Pancreas (tissue), 10 donors: ENCODE results near the gene ITGB5. TPM values are rescaled to one million over a fixed set of nuclear protein-coding genes. Genes with fewer than 3 reads are reported as not detected.
A peak's percentile ranks its signal among the peaks of the same experiment; 100 is the strongest.
"Not testable (repeated sequence)": the region's sequence is repeated elsewhere in the genome, so short reads cannot be mapped to it uniquely, and the experiment has no call there.

ENCODE experiments used
- ATAC-seq, 4 donors: fragments of 200-7000 bp; cut with Tn5 transposase; one replicate each; pipeline versions ENCODE4 v1.8.0 to v1.9.1; 2020; ENCODE audit warnings: mild to moderate bottlenecking in 4 of 4, moderate library complexity in 4 of 4
- DNase-seq, 6 donors: peaks; one replicate each; pipeline ENCODE4 v3.0.0-alpha.2; 2020
- FAIRE-seq: peaks from 2 replicates; lab custom pipeline; 2012; peaks lifted over from hg19 to GRCh38; lab: Jason Lieb, UNC
- H3K27ac ChIP-seq, 4 donors: fragments of 200-600 bp; sonication (generic); 1 replicate in 3 of 4; 2 replicates in 1 of 4; pipeline versions ENCODE4 v1.5.0 to v1.8.0; 2020
- H3K27me3 ChIP-seq, 4 donors: fragments of 200-600 bp; one replicate each; pipeline ENCODE4 v1.8.0; 2021
- H3K36me3 ChIP-seq, 3 donors: fragments of 200-600 bp; sonication (generic) in 1 of 3; one replicate each; pipeline versions ENCODE4 v1.5.0 to v1.8.0; 2020 to 2021
- H3K4me1 ChIP-seq, 3 donors: fragments of 200-600 bp; one replicate each; pipeline ENCODE4 v1.8.0; 2021
- H3K4me3 ChIP-seq, 4 donors: fragments of 200-600 bp; sonication (generic) in 2 of 4; one replicate each; pipeline versions ENCODE4 v1.5.0 to v1.8.0; 2020 to 2021
- H3K9me3 ChIP-seq, 4 donors: fragments of 200-600 bp; one replicate each; pipeline ENCODE4 v1.8.0; 2021
- CTCF ChIP-seq, 4 donors: fragments of 200-600 bp; sonication (generic) in 3 of 4; IDR thresholded peaks; one replicate each; pipeline versions ENCODE4 v1.5.0 to v1.8.0; 2021; ENCODE audit warnings: antibody characterized with exemption in 4 of 4
- WGBS, 2 donors: extraction: QIAGEN DNeasy Blood & Tissue Kit; methylation state at CpG; one replicate each; pipeline ENCODE4 v1.1.7; 2013; 5-methylcytosine and 5-hydroxymethylcytosine counted together
- intact Hi-C, 3 donors: fragments of 100-400 bp; cut with DNase I; formaldehyde crosslinking; loops; one replicate each; pipeline versions ENCODE4 v1.11.1 to v1.14.2; 2022
- polyA plus RNA-seq, 2 donors: library from polyadenylated mRNA; stranded (reverse); fragments of 200-250 nt; gene quantifications; one replicate each; pipeline ENCODE4 v1.2.3, GENCODE V29; 2013
- total RNA-seq, 6 donors: library from RNA; stranded (reverse); fragmentation: NEBNext Ultra II Directional in 4 of 6; extraction: Animal tissue kit (Norgen Biotek cat#: 25700) in 4 of 6; gene quantifications; one replicate each; pipeline versions ENCODE4 v1.2.1 to v1.2.4, GENCODE V29; 2021 to 2023
- donor health status: healthy with polysubstance abuse.
- donor health status: DM: no; HTN: no; CAD: no; lungs with moderate emphysema.
- donor health status: DM: no; HTN: no; CAD: no.
- donor health status: control.
- donor health status: control.
- donor health status: Bipolar disorder and iron deficiency.
- donor health status: DM: yes; HTN: yes; CAD: no.
- donor health status: DM: no; HTN: no; CAD: no.
- donor health status: DM: no; HTN: no; CAD: no.
- donor health status: DM: yes; HTN: yes; CAD: no.

ITGB5 gene
- total and polyA plus RNA-seq, 8 donors = 9.5 to 69.9 (median 24.5) TPM

- H3K9me3 ChIP-seq = no peaks in the 10 kb centered on the region
- 83 to 90% methylated on average over 1 of the region's 1 CpG for WGBS, 2 donors
- H3K36me3 ChIP-seq = no peaks in the 10 kb centered on the region
- DNase-seq (no peak), FAIRE-seq (no peak), ATAC-seq (no peak)
- peaks cover 7 to 21% (median 8%) of the 10 kb centered on the region in 3 donors for H3K4me1 ChIP-seq
- H3K27ac ChIP-seq = peak overlapping the region in 2 of 4 donors; percentile 29 to 37
- no peaks in the 10 kb centered on the region for H3K27me3 ChIP-seq
- H3K4me3 ChIP-seq = no peak overlapping the region
- no peak for TF ChIP-seq CTCF (IDR thresholded peaks at IDR 0.05)
- intact Hi-C loops = no loop called here
Measured at GRCh38 chr3:124832782-124833709, 54.1 kb downstream of the ITGB5 start.

GRCh38 chr3:124831628-124832199, 55.5 kb downstream of the ITGB5 start:
- H3K36me3 ChIP-seq = no peaks in the 10 kb centered on the region
- FAIRE-seq (no peak), ATAC-seq (no peak), DNase-seq (no peak)
- no peaks in the 10 kb centered on the region for H3K27me3 ChIP-seq
- no peak overlapping the region for H3K4me3 ChIP-seq
- H3K9me3 ChIP-seq = no peaks in the 10 kb centered on the region
- H3K4me1 ChIP-seq = peaks cover 7 to 16% (median 8%) of the 10 kb centered on the region in 3 donors
- intact Hi-C loops = no loop called here
- no peak overlapping the region for H3K27ac ChIP-seq
- 85 to 89% methylated on average over 4 of the region's 4 CpGs for WGBS, 2 donors
- TF ChIP-seq CTCF (IDR thresholded peaks at IDR 0.05) = no peak

- DNase-seq = no peak
- no peak overlapping the region for H3K4me3 ChIP-seq
- H3K36me3 ChIP-seq = no peaks in the 10 kb centered on the region
- no peak for FAIRE-seq
- peaks cover 4% of the 10 kb centered on the region in 3 donors for H3K4me1 ChIP-seq
- H3K27ac ChIP-seq = no peak overlapping the region
- peak in 3 of 4 donors; percentile 29 to 52 (median 29) for ATAC-seq
- TF ChIP-seq CTCF (IDR thresholded peaks at IDR 0.05) = no peak
- intact Hi-C loops = no loop called here
- WGBS, 2 donors = 68 to 75% methylated on average over 6 of the region's 6 CpGs
- no peaks in the 10 kb centered on the region for H3K27me3 ChIP-seq
- no peaks in the 10 kb centered on the region for H3K9me3 ChIP-seq
Measured at GRCh38 chr3:124829819-124830554, 57.2 kb downstream of the ITGB5 start.

DNA sequence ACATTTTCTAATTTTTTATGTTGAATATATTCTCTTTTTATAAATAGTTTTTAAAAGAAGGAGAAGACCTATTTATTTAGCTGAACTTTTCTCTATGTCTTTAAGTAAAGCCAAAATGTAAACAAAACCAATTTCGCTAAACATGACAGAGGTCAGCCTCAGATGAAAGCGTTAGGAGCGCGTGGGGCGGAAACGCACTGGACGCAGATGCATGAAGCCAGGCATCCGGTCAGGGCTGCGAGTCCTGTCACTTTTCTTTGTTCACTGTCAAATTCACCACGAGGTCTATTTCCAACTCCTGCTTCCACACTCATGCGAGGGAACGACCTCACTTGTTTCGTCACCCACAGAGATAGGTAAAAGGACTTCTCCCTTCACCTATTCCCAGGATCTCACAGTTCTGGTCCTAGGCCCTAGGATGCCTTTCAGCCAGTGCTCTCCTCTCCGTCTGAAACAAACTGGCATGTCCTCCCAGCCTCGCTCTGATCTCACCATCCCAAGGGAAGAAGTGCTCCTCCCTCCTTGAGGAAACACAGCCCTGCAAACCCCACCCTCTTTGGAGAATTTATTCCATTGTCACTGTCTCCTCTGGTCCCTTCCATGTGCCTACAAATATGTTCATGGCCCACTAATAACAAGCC, 57.9 kb downstream of the ITGB5 start:
- no peak overlapping the region for H3K27ac ChIP-seq
- no peaks in the 10 kb centered on the region for H3K36me3 ChIP-seq
- H3K4me3 ChIP-seq = no peak overlapping the region
- H3K4me1 ChIP-seq = no peaks in the 10 kb centered on the region
- no peaks in the 10 kb centered on the region for H3K27me3 ChIP-seq
- WGBS, 2 donors = 91 to 92% methylated on average over 15 of the region's 15 CpGs
- no peak for TF ChIP-seq CTCF (IDR thresholded peaks at IDR 0.05)
- intact Hi-C loops = no loop called here
- DNase-seq (no peak), ATAC-seq (no peak), FAIRE-seq (no peak)
- no peaks in the 10 kb centered on the region for H3K9me3 ChIP-seq

DNA sequence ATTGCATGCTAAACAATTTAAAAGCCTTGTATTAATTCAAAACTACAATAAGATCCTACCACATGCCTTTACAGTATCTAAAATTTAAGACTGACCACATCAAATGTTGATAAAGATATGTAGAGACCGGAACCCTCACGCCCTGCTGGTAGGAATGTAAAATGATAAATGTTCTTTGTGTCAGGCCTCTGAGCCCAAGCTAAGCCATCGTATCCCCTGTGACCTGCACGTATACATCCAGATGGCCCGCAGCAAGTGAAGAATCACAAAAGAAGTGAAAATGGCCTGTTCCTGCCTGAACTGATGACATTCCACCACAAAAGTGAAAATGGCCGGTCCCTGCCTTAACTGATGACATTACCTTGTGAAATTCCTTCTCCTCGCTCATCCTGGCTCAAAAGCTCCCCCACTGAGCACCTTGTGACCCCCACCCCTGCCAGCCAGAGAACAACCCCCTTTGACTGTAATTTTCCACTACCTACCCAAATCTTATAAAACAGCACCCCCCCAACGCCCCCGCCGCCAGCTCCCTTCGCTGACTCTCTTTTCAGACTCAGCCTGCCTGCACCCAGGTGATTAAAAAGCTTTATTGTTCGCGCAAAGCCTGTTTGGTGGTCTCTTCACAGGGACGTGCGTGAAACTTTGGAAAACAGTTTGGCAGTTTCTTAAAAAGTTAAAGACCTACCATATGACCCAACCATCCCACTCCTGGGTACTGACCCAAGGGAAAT, 59.5 kb downstream of the ITGB5 start:
- H3K27ac ChIP-seq, DNase-seq, intact Hi-C loops, H3K9me3 ChIP-seq, H3K4me1 ChIP-seq, H3K27me3 ChIP-seq, FAIRE-seq, ATAC-seq, H3K4me3 ChIP-seq, H3K36me3 ChIP-seq: not testable (repeated sequence)
- 93 to 94% methylated on average over 15 of the region's 15 CpGs for WGBS, 2 donors
